OCI-LY7 (cell line): ENCODE data around the gene TMEM147. TPM values are rescaled to one million over a fixed set of nuclear protein-coding genes. Genes with fewer than 3 reads are reported as not detected.

Source experiments
- BruUV-seq: library from RNA; stranded (reverse); fragments of 400-500 nt; replicated peaks from 2 replicates; lab custom pipeline; 2021; lab: Mats Ljungman, UMichigan
- CTCF ChIA-PET: fragments of 300-600 bp; sonication (Branson Sonifier 250); formaldehyde crosslinking; loops from one replicate; lab custom pipeline; 2022; ENCODE audit warnings: antibody characterized with exemption; ENCODE audit not compliant: unreplicated experiment; lab: Charles Lee
- POLR2A ChIA-PET: fragments of 300-600 bp; sonication (Branson Sonifier 250); formaldehyde crosslinking; loops from one replicate; lab custom pipeline; 2022; ENCODE audit warnings: antibody characterized with exemption; lab: Charles Lee
- DNase-seq: peaks from one replicate; pipeline ENCODE4 v3.0.0-alpha.2; 2015; ENCODE audit warnings: low spot score
- H2AFZ ChIP-seq: fragments of 200-600 bp; sonication (generic), shearing (Covaris generic); 2 replicates; pipeline ENCODE4 v1.6.1; 2014; ENCODE audit warnings: mild to moderate bottlenecking, antibody characterized with exemption, low read length, moderate library complexity
- H3K27ac ChIP-seq: fragments of 200-600 bp; sonication (generic); 2 replicates; pipeline ENCODE4 v1.5.1; 2014; ENCODE audit warnings: mixed run types, low read depth, mild to moderate bottlenecking, moderate library complexity, low read length, inconsistent platforms; ENCODE audit not compliant: poor library complexity, severe bottlenecking
- H3K36me3 ChIP-seq: fragments of 200-600 bp; sonication (generic); 2 replicates; pipeline ENCODE4 v1.6.1; 2014; ENCODE audit warnings: mild to moderate bottlenecking, antibody characterized with exemption, low read length, moderate library complexity, mixed read lengths; ENCODE audit not compliant: insufficient read depth
- H3K4me1 ChIP-seq: fragments of 200-600 bp; sonication (generic); 2 replicates; pipeline ENCODE4 v1.5.1; 2014; ENCODE audit warnings: mild to moderate bottlenecking, low read length; ENCODE audit not compliant: insufficient read depth, poor library complexity, severe bottlenecking
- H3K4me2 ChIP-seq: fragments of 200-600 bp; sonication (generic); 2 replicates; pipeline ENCODE4 v1.6.1; 2014; ENCODE audit warnings: mild to moderate bottlenecking, low read length
- H3K4me3 ChIP-seq: fragments of 200-600 bp; sonication (generic); 2 replicates; pipeline ENCODE4 v1.5.1; 2014; ENCODE audit warnings: mild to moderate bottlenecking, low read depth, low read length; ENCODE audit not compliant: poor library complexity, severe bottlenecking
- H3K79me2 ChIP-seq: fragments of 200-600 bp; sonication (generic); 2 replicates; pipeline ENCODE4 v1.6.1; 2016; ENCODE audit warnings: low read depth, mild to moderate bottlenecking, low read length, moderate library complexity, mixed read lengths; ENCODE audit not compliant: insufficient read depth
- H3K9me2 ChIP-seq: fragments of 200-600 bp; sonication (generic); 2 replicates; pipeline ENCODE4 v1.6.1; 2016; ENCODE audit warnings: mild to moderate bottlenecking, low read length, mixed read lengths; ENCODE audit not compliant: insufficient read depth
- H3K9me3 ChIP-seq: fragments of 200-600 bp; sonication (generic); 2 replicates; pipeline ENCODE4 v1.6.1; 2014; ENCODE audit warnings: mild to moderate bottlenecking, mixed run types, low read length, mixed read lengths
- H4K20me1 ChIP-seq: fragments of 200-600 bp; sonication (generic); 2 replicates; pipeline ENCODE4 v1.6.1; 2014; ENCODE audit warnings: mild to moderate bottlenecking, antibody characterized with exemption, low read length, moderate library complexity, mixed read lengths; ENCODE audit not compliant: insufficient read depth
- CTCF ChIP-seq: fragments of 200-600 bp; sonication (generic); conservative IDR thresholded peaks from 2 replicates; pipeline ENCODE4 v1.5.1; 2014; ENCODE audit warnings: mild to moderate bottlenecking, antibody characterized with exemption, low read length, moderate library complexity, mixed read lengths
- EZH2phosphoT487 ChIP-seq: fragments of 200-600 bp; sonication (generic); IDR thresholded peaks from 2 replicates; pipeline ENCODE4 v1.6.1; 2018; ENCODE audit warnings: low read depth, borderline replicate concordance, mild to moderate bottlenecking, mixed run types, antibody characterized with exemption, low read length, moderate library complexity, mixed read lengths
- intact Hi-C: fragments of 100-400 bp; cut with micrococcal nuclease; formaldehyde crosslinking; loops from one replicate; pipeline ENCODE4 v1.10.0; 2022; ENCODE audit not compliant: unreplicated experiment
- total RNA-seq, 2 experiments: library from RNA; depleted of rRNA in 1 of 2; stranded (reverse); fragments of >200 nt in 1 of 2; shearing (Covaris generic) in 1 of 2; gene quantifications; 2 replicates each; pipeline ENCODE4 v1.2.3, GENCODE V29; 2014 to 2022

Gene TMEM147
- total RNA-seq, 2 experiments from 2014 or later: 47.1 to 83.2 TPM

GRCh38 chr19:35498220-35498619, 47.2 kb upstream of the TMEM147 start:
- H3K9me3 ChIP-seq: no peaks in the 10 kb centered on the region
- ChIA-PET CTCF (no interaction called here), POLR2A (no interaction called here)
- no peak overlapping the region for H3K27ac ChIP-seq
- intact Hi-C loops: no loop called here
- no peaks in the 10 kb centered on the region for H3K36me3 ChIP-seq
- no peak overlapping the region for H3K4me3 ChIP-seq
- H3K4me2 ChIP-seq: no peak overlapping the region
- BruUV-seq: no TSS peak
- TF ChIP-seq EZH2phosphoT487: no peak
- no peak for TF ChIP-seq CTCF
- no peaks in the 10 kb centered on the region for H4K20me1 ChIP-seq
- H3K4me1 ChIP-seq: no peaks in the 10 kb centered on the region
- DNase-seq: no peak
- no peaks in the 10 kb centered on the region for H3K79me2 ChIP-seq
- H3K9me2 ChIP-seq: no peaks in the 10 kb centered on the region
- no peak overlapping the region for H2AFZ ChIP-seq

- no peaks in the 10 kb centered on the region for H3K9me3 ChIP-seq
- intact Hi-C loops: no loop called here
These were observed 46.4 kb upstream of the TMEM147 start for GRCh38 chr19:35498984-35499527.

More at GRCh38 chr19:35498984-35499527, 46.4 kb upstream of the TMEM147 start:
- Histone ChIP-seq H3K79me2 (no peaks in the 10 kb centered on the region), H3K27ac (no peak overlapping the region), H3K4me1 (no peaks in the 10 kb centered on the region), H3K36me3 (no peaks in the 10 kb centered on the region), H4K20me1 (no peaks in the 10 kb centered on the region), H3K9me2 (no peaks in the 10 kb centered on the region), H3K4me3 (no peak overlapping the region), H2AFZ (no peak overlapping the region), H3K4me2 (no peak overlapping the region)
- CTCF ChIA-PET: no interaction called here
- DNase-seq: no peak
- no peak for TF ChIP-seq CTCF
- TF ChIP-seq EZH2phosphoT487: no peak
- POLR2A ChIA-PET: no interaction called here
- BruUV-seq: no TSS peak
